HG03575 (cell line): ENCODE results near the gene TMEM220.

Experiments used
- ATAC-seq: cut with Tn5 transposase; IDR thresholded peaks from one replicate; pipeline ENCODE4 v1.9.1; 2021; ENCODE audit not compliant: unreplicated experiment, insufficient number of reproducible peaks, low FRiP score; ENCODE audit errors: extremely low read depth

The TMEM220 gene

GRCh38 chr17:10756185-10756584, 26.4 kb upstream of the TMEM220 start:
- ATAC-seq = no peak

- ATAC-seq = no peak
Observed at GRCh38 chr17:10755592-10756127, 25.8 kb upstream of the TMEM220 start.

GRCh38 chr17:10754861-10755591, 25.2 kb upstream of the TMEM220 start:
- ATAC-seq = no peak

GRCh38 chr17:10754109-10754508, 24.3 kb upstream of the TMEM220 start:
- no peak for ATAC-seq

GRCh38 chr17:10752696-10753095, 22.9 kb upstream of the TMEM220 start:
- ATAC-seq = no peak

GRCh38 chr17:10751563-10751962, 21.7 kb upstream of the TMEM220 start:
- no peak for ATAC-seq

GRCh38 chr17:10750210-10750609, 20.4 kb upstream of the TMEM220 start:
- ATAC-seq = no peak

GRCh38 chr17:10748531-10749181, 18.8 kb upstream of the TMEM220 start:
- ATAC-seq = no peak

GRCh38 chr17:10745231-10745630, 15.4 kb upstream of the TMEM220 start:
- ATAC-seq = no peak

GRCh38 chr17:10744501-10745000, 14.7 kb upstream of the TMEM220 start:
- ATAC-seq = no peak

GRCh38 chr17:10743316-10744009, 13.6 kb upstream of the TMEM220 start:
- ATAC-seq = no peak

- no peak for ATAC-seq
Observed at GRCh38 chr17:10742431-10742830, 12.6 kb upstream of the TMEM220 start.

- no peak for ATAC-seq
Observed at GRCh38 chr17:10741416-10742135, 11.8 kb upstream of the TMEM220 start.

GRCh38 chr17:10739386-10739785, 9.6 kb upstream of the TMEM220 start:
- no peak for ATAC-seq

GRCh38 chr17:10738521-10739258, 8.9 kb upstream of the TMEM220 start:
- no peak for ATAC-seq

- ATAC-seq = no peak
Observed at GRCh38 chr17:10737736-10738135, 7.9 kb upstream of the TMEM220 start.

- ATAC-seq = no peak
Observed at GRCh38 chr17:10737168-10737622, 7.4 kb upstream of the TMEM220 start.

- ATAC-seq = no peak
Observed at GRCh38 chr17:10735821-10736220, 6.0 kb upstream of the TMEM220 start.
